IMR-90 (cell line): ENCODE data around the gene AGBL5. TPM values are rescaled to one million over a fixed set of nuclear protein-coding genes. Genes with fewer than 3 reads are reported as not detected.
A peak's percentile ranks its signal among the peaks of the same experiment; 100 is the strongest.

ENCODE experiments used
- ATAC-seq: fragments of 200-7000 bp; cut with Tn5 transposase; 2 replicates; pipeline ENCODE4 v1.9.1; 2020; ENCODE audit warnings: low read depth, mild to moderate bottlenecking, moderate library complexity
- BruUV-seq: library from RNA; stranded (reverse); fragments of 400-500 nt; replicated peaks from 2 replicates; lab custom pipeline; 2021; lab: Mats Ljungman, UMichigan
- CTCF ChIA-PET: fragments of 300-600 bp; formaldehyde crosslinking; extraction: SDS; loops from one replicate; lab custom pipeline; 2021; ENCODE audit warnings: antibody characterized with exemption; lab: Yijun Ruan, JAX
- POLR2A ChIA-PET: fragments of 300-600 bp; sonication (Branson Sonifier 250); formaldehyde crosslinking; loops from one replicate; lab custom pipeline; 2022; ENCODE audit warnings: antibody characterized with exemption; ENCODE audit not compliant: unreplicated experiment; lab: Charles Lee
- DNase-seq: peaks from one replicate; pipeline ENCODE4 v3.0.0; 2013
- H2AFZ ChIP-seq: replicated peaks from 2 replicates; pipeline ENCODE3; 2013; ENCODE audit warnings: low read length, mild to moderate bottlenecking; ENCODE audit not compliant: poor library complexity
- H2AK5ac ChIP-seq: 2 replicates; pipeline ENCODE4 v1.6.1; 2013; ENCODE audit warnings: low read depth, low read length, inconsistent platforms
- H2AK9ac ChIP-seq: replicated peaks from 2 replicates; pipeline ENCODE3; 2013; ENCODE audit warnings: mild to moderate bottlenecking, low read depth, low read length, moderate library complexity; ENCODE audit not compliant: poor library complexity
- H2BK120ac ChIP-seq: 2 replicates; pipeline ENCODE4 v1.6.1; 2013; ENCODE audit warnings: low read depth, low read length, inconsistent platforms
- H2BK15ac ChIP-seq: 3 replicates; pipeline ENCODE4 v1.6.1; 2013; ENCODE audit warnings: low read depth, low read length, inconsistent platforms
- H2BK20ac ChIP-seq: 2 replicates; pipeline ENCODE4 v1.6.1; 2013; ENCODE audit warnings: low read depth, mild to moderate bottlenecking, inconsistent platforms, low read length, moderate library complexity
- H2BK5ac ChIP-seq: 2 replicates; pipeline ENCODE4 v1.6.1; 2013; ENCODE audit warnings: mild to moderate bottlenecking, low read depth, low read length, inconsistent platforms; ENCODE audit not compliant: poor library complexity, severe bottlenecking
- H3K14ac ChIP-seq: replicated peaks from 2 replicates; pipeline ENCODE4 v1.6.1; 2013; ENCODE audit warnings: low read depth, low read length, inconsistent platforms
- H3K18ac ChIP-seq: 2 replicates; pipeline ENCODE4 v1.6.1; 2013; ENCODE audit warnings: low read depth, low read length, control low read depth
- H3K23ac ChIP-seq: 2 replicates; pipeline ENCODE4 v1.6.1; 2013; ENCODE audit warnings: low read depth, low read length, inconsistent platforms
- H3K27ac ChIP-seq: 2 replicates; pipeline ENCODE4 v1.5.1; 2013; ENCODE audit warnings: mild to moderate bottlenecking, control low read depth, low read length; ENCODE audit not compliant: insufficient read depth
- H3K27me3 ChIP-seq: 2 replicates; pipeline ENCODE4 v1.6.1; 2013; ENCODE audit warnings: low read length; ENCODE audit not compliant: control insufficient read depth, insufficient read depth
- H3K36me3 ChIP-seq: 2 replicates; pipeline ENCODE4 v1.6.1; 2013; ENCODE audit warnings: low read length, mixed read lengths; ENCODE audit not compliant: control insufficient read depth, insufficient read depth
- H3K4ac ChIP-seq: 2 replicates; pipeline ENCODE4 v1.6.1; 2013; ENCODE audit warnings: low read depth, low read length, inconsistent platforms
- H3K4me1 ChIP-seq: 2 replicates; pipeline ENCODE4 v1.6.1; 2013; ENCODE audit warnings: low read length, mixed read lengths; ENCODE audit not compliant: control insufficient read depth, insufficient read depth
- H3K4me2 ChIP-seq: 2 replicates; pipeline ENCODE4 v1.6.1; 2013; ENCODE audit warnings: low read depth, mild to moderate bottlenecking, control low read depth, low read length, moderate library complexity
- H3K4me3 ChIP-seq: 2 replicates; pipeline ENCODE4 v1.5.1; 2013; ENCODE audit warnings: low read depth, mild to moderate bottlenecking, control low read depth, low read length, moderate library complexity; ENCODE audit not compliant: insufficient read depth
- H3K56ac ChIP-seq: 2 replicates; pipeline ENCODE4 v1.6.1; 2013; ENCODE audit warnings: low read length, inconsistent platforms; ENCODE audit not compliant: insufficient read depth; ENCODE audit errors: extremely low read depth
- H3K79me1 ChIP-seq, 2 experiments: 2 replicates each; pipeline ENCODE4 v1.6.1; 2013; ENCODE audit warnings: low read length in 2 of 2, inconsistent platforms in 1 of 2, low read depth in 1 of 2
- H3K9ac ChIP-seq: 2 replicates; pipeline ENCODE4 v1.6.1; 2013; ENCODE audit warnings: low read depth, low read length, control low read depth
- H3K9me1 ChIP-seq: 2 replicates; pipeline ENCODE4 v1.6.1; 2013; ENCODE audit warnings: low read length, inconsistent platforms; ENCODE audit not compliant: insufficient read depth
- H3K9me3 ChIP-seq: 2 replicates; pipeline ENCODE4 v1.6.1; 2013; ENCODE audit warnings: low read length; ENCODE audit not compliant: control insufficient read depth, insufficient read depth
- H4K20me1 ChIP-seq: 2 replicates; pipeline ENCODE4 v1.6.1; 2013; ENCODE audit warnings: low read length, inconsistent platforms; ENCODE audit not compliant: insufficient read depth
- H4K5ac ChIP-seq: 2 replicates; pipeline ENCODE4 v1.6.1; 2013; ENCODE audit warnings: mild to moderate bottlenecking, low read depth, low read length, control low read depth
- H4K8ac ChIP-seq, 2 experiments: 2 replicates each; pipeline ENCODE4 v1.6.1; 2013; ENCODE audit warnings: low read depth in 2 of 2, low read length in 2 of 2, control low read depth in 1 of 2, inconsistent platforms in 1 of 2
- H4K91ac ChIP-seq: 2 replicates; pipeline ENCODE4 v1.6.1; 2013; ENCODE audit warnings: low read depth, low read length, inconsistent platforms; ENCODE audit not compliant: insufficient read depth
- CEBPB ChIP-seq: IDR thresholded peaks from 2 replicates; pipeline ENCODE4 v1.6.1; 2012; ENCODE audit warnings: low read depth, low read length, improper control_type of control experiment
- CHD1 ChIP-seq: IDR thresholded peaks from 2 replicates; pipeline ENCODE4 v1.6.1; 2012; ENCODE audit warnings: low read depth, low read length, improper control_type of control experiment
- MAFK ChIP-seq: IDR thresholded peaks from 2 replicates; pipeline ENCODE4 v1.6.1; 2012; ENCODE audit warnings: low read depth, low read length, improper control_type of control experiment
- MAZ ChIP-seq: IDR thresholded peaks from 2 replicates; pipeline ENCODE4 v1.6.1; 2012; ENCODE audit warnings: low read depth, mild to moderate bottlenecking, low read length, improper control_type of control experiment, moderate library complexity, borderline replicate concordance
- MXI1 ChIP-seq: IDR thresholded peaks from 2 replicates; pipeline ENCODE4 v1.6.1; 2012; ENCODE audit warnings: low read depth, mild to moderate bottlenecking, low read length, moderate library complexity, borderline replicate concordance
- NFE2L2 ChIP-seq: fragments of 150-350 bp; IDR thresholded peaks from 2 replicates; pipeline ENCODE4 v1.6.1; 2016; ENCODE audit warnings: low read depth, mild to moderate bottlenecking, low read length
- POLR2A ChIP-seq: IDR thresholded peaks from 2 replicates; pipeline ENCODE4 v1.6.1; 2012; ENCODE audit warnings: mild to moderate bottlenecking, low read depth, low read length
- RCOR1 ChIP-seq: IDR thresholded peaks from 2 replicates; pipeline ENCODE4 v1.6.1; 2012; ENCODE audit warnings: mild to moderate bottlenecking, low read length, improper control_type of control experiment; ENCODE audit not compliant: insufficient replicate concordance
- WGBS, 2 experiments: methylation state at CpG; one replicate each; pipeline versions ENCODE4 v1.1.5 to v1.1.7; 2013; ENCODE audit warnings: missing lambda C conversion rate in 2 of 2; ENCODE audit not compliant: insufficient read length in 1 of 2; ENCODE audit errors: extremely low coverage in 2 of 2; 5-methylcytosine and 5-hydroxymethylcytosine counted together
- dilution Hi-C: fragments of 300-500 bp; cut with HindIII; formaldehyde crosslinking; loops from one replicate; pipeline ENCODE4 v1.14.3; 2018; ENCODE audit warnings: low sequenced_read_pairs; ENCODE audit not compliant: unreplicated experiment
- in situ Hi-C: fragments of 300-500 bp; cut with MboI; formaldehyde crosslinking; loops from 3 replicates; pipeline ENCODE4 v1.14.3; 2019; ENCODE audit warnings: low sequenced_read_pairs, inconsistent platforms, mixed read lengths
- intact Hi-C: fragments of 100-400 bp; cut with micrococcal nuclease; formaldehyde crosslinking; loops from 2 replicates; pipeline ENCODE4 v1.10.0; 2022
- polyA plus RNA-seq, 3 experiments: library from polyadenylated mRNA; depleted of rRNA; stranded (reverse); fragments of >200 nt; gene quantifications; 2 replicates each; pipeline ENCODE4 v1.2.3, GENCODE V29; 2012; ENCODE audit warnings: low replicate concordance in 1 of 3
- total RNA-seq: library from RNA; depleted of rRNA; stranded (reverse); fragments of >200 nt; gene quantifications from 2 replicates; pipeline ENCODE4 v1.2.3, GENCODE V29; 2012

The AGBL5 gene
- total and polyA plus RNA-seq, 2 of the 4 experiments (the other 2 are of a cell fraction), result 19.0 to 26.2 TPM

GRCh38 chr2:27032495-27033252 lies 18.8 kb upstream of the AGBL5 start, which contains the start of gene TMEM214:
Gene TMEM214, plus strand, starts transcription at chr2:27032965. Its CDS starts 51 bp downstream, at chr2:27033016.
- Histone ChIP-seq H2AFZ (peak within 1 kb of the TSS; percentile 95), H4K8ac (peak within 1 kb of the TSS; percentile 85 to 97), H3K27me3 (no peaks in the 10 kb centered on the region), H3K18ac (peak within 1 kb of the TSS; percentile 79), H2BK120ac (peak within 1 kb of the TSS; percentile 87), H2BK15ac (peak within 1 kb of the TSS; percentile 60; the same call in 1 of the 3 replicates), H3K4me1 (peaks cover 7% of the 10 kb centered on the region), H4K91ac (peak within 1 kb of the TSS; percentile 99), H3K9ac (peak within 1 kb of the TSS; percentile 97), H2BK5ac (peak within 1 kb of the TSS; percentile 75), H3K14ac (peak within 1 kb of the TSS; percentile 100), H3K36me3 (peaks cover 40% of the 10 kb centered on the region), H2AK5ac (peak within 1 kb of the TSS; percentile 99), H4K20me1 (peaks cover 36% of the 10 kb centered on the region), H3K79me1 (peaks cover 57 to 97% of the 10 kb centered on the region in 2 experiments), H2AK9ac (peak within 1 kb of the TSS; percentile 100), H4K5ac (peak within 1 kb of the TSS; percentile 94), H3K23ac (peak within 1 kb of the TSS; percentile 100), H3K27ac (peak within 1 kb of the TSS; percentile 90), H3K56ac (peak within 1 kb of the TSS; percentile 93), H2BK20ac (peak within 1 kb of the TSS; percentile 54; the same call in 1 of the 2 replicates), H3K4me2 (peak within 1 kb of the TSS; percentile 97), H3K9me1 (peaks cover 8% of the 10 kb centered on the region), H3K9me3 (no peaks in the 10 kb centered on the region), H3K4ac (peak within 1 kb of the TSS; percentile 100), H3K4me3 (peak within 1 kb of the TSS; percentile 94)
- DNase-seq, result peak; percentile 89
- CTCF ChIA-PET, result no interaction called here
- intact Hi-C loops, result loop anchor here (1.0 kb wide), 1 partner anchor 18 kb away; no protein-coding TSS in a partner anchor
- POLR2A ChIA-PET, result interaction anchor here (0.6 to 1.4 kb wide), 4 partner anchors 11 to 46 kb away, joined by 3 to 11 read pairs (median 7); no protein-coding TSS in a partner anchor
- TF ChIP-seq RCOR1 (no peak), CHD1 (0 out of 2 replicates have a peak, but pooled peaks have one; percentile 53), MAZ (peak; percentile 39; the same call in 1 of the 2 replicates), MAFK (no peak), POLR2A (peak; percentile 96), NFE2L2 (no peak), CEBPB (no peak), MXI1 (peak; percentile 89)
- BruUV-seq, result TSS peak; percentile 72
- dilution Hi-C loops, result no loop called here
- in situ Hi-C loops, result no loop called here
- WGBS, 2 experiments, result 0% methylated on average over 15 of the region's 76 CpGs; no CpG with 5 or more reads in 1 of the 2 experiments
- ATAC-seq, result peak; percentile 96
